Heart left ventricle (tissue), 13 donors: ENCODE data around the gene CNRIP1.

ENCODE experiments used
- CTCF ChIP-seq, 12 donors: fragments of 200-600 bp; sonication (generic) in 4 of 12; IDR thresholded peaks; one replicate each; pipeline versions ENCODE4 v1.5.0 to v1.8.0; 2018 to 2022; ENCODE audit warnings: antibody characterized with exemption in 12 of 12, mild to moderate bottlenecking in 5 of 12
- POLR2A ChIP-seq, 2 donors: fragments of 450-650 bp; IDR thresholded peaks; one replicate each; pipeline ENCODE4 v1.6.1; 2017; ENCODE audit warnings: antibody characterized with exemption in 2 of 2, mild to moderate bottlenecking in 2 of 2, moderate library complexity in 2 of 2
- donor health status: ischemic (EF 13 %, LVEDD 7.1; RV severe dilation, severe dysfunction).
- donor health status: DM: no; HTN: yes; CAD: no.
- donor health status: DM: no; HTN: no; CAD: no.
- donor health status: ischemic (EF 25% LVEDD 6.9; RV normal size, moderate dysfunction).
- donor health status: ischemic (EF 25% LVEDD 5.7; RV mildly dilated, moderate dysfunction).
- donor health status: ischemic (EF 35%, LVEDD 5.7; RV mildly dilated, moderate dysfunction).
- donor health status: nonischemic (EF 11% LVEDD 7.7; RV severe dilation, severe dysfunction).
- donor health status: DM: yes; HTN: yes; CAD: no.
- donor health status: PGD.
- donor health status: ischemic (EF 29% LVEDD 5.4; RV normal size, mild dysfunction).
- donor health status: nonischemic (EF 23%, LVEDD 6.1; RV moderate dilation, normal function).

- TF ChIP-seq CTCF (IDR thresholded peaks at IDR 0.05) (no peak), POLR2A (IDR thresholded peaks at IDR 0.05) (no peak)
Measured at GRCh38 chr2:68317971-68318913, 1.5 kb downstream of the CNRIP1 start.
